ENCODE data around the gene MC1R.
"Not testable (repeated sequence)": the region's sequence is repeated elsewhere in the genome, so short reads cannot be mapped to it uniquely, and the experiment has no call there.

- TF ChIP-seq CTCF, POLR2A, POLR2AphosphoS5, EP300 (IDR thresholded peaks at IDR 0.05): not testable (repeated sequence)
These were observed 15.4 kb downstream of the MC1R start for GRCh38 chr16:89934019-89934418.

Measured in stomach (tissue), 4 donors.